ENCODE data around the gene IGHMBP2.

Gene IGHMBP2

GRCh38 chr11:68941324-68942094, 37.8 kb downstream of the IGHMBP2 start:
- DNase-seq = no peak

- no peak for DNase-seq
These were observed 38.5 kb downstream of the IGHMBP2 start for GRCh38 chr11:68942095-68942620.

DNA sequence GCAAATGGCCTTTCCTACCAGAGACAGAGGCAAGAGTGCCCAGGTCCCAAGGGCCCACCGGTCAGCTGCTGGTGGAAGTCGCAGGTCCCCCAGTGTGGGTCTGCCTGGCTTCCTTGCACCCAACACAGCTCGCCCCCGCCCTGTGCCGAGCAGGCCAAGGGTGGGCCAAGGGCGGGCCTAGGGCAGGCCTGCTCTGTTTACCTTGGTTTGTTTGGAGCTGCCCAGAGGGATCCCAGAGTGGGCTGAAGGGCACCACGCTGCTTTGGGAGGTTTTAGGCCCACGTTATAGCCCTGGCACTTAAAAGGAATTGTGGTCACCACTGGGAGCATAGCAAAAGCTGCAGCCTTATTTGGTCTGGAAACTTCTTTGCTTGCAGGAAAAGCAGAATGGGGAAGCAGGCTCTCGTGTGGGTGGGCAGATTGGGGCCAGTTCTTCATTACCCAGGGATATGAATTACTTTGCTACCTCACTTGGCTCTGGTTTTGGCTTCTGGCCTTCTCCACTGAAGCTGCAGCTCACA, 39.1 kb downstream of the IGHMBP2 start:
- no peak for DNase-seq

DNA sequence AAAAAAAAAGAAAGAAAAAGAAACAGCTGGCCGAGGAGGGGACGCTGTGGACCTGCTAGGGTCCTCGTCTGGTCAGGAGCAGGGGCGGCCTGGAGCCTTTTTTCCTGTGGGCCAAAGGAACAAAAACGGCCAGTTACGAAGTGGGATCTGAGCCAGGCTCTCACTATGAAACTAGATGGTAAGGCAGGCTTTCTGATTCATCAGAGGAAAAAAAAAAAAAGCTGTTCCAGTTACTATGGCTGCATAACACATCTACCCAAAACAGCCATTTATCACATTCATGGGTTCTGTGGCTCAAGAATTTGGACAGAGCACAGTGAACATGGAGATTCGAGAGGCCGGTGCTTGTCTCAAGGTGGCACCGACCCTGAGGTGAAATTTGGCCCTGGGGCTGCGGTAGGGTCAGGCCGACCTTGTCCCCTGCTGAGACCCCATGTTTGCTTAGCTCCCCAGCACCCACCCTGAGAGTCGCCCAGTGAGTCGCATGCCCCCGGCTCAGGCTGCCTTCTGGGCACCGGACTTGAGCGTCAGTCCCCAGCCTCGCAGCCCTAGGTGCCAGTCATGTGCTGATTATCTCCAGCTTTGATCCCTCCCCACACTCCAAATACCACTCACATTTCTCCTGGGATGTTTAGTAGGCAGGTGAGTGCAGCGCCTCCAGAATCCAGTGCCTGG, 42.9 kb downstream of the IGHMBP2 start:
- no peak for DNase-seq

DNA sequence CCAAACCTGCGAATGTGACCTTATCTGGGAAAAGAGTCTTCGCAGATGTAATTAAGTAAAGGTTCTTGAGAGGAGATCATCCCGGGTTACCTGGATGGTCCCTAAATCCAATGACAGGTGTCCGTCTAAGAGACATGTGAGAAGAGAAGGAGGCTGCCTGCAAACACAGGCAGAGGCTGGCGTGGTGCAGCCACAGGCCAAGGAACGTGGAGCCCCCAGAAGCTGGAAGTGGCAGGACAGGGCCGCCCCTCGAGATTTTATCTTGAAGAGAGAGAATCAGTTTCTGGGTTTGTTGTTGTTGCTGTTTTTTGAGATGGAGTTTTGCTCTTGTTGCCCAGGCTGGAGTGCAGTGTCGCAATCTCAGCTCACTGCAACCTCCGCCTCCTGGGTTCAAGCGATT, 43.5 kb downstream of the IGHMBP2 start:
- no peak for DNase-seq

- no peak for DNase-seq
These were observed 44.8 kb downstream of the IGHMBP2 start for GRCh38 chr11:68948496-68948895.

DNA sequence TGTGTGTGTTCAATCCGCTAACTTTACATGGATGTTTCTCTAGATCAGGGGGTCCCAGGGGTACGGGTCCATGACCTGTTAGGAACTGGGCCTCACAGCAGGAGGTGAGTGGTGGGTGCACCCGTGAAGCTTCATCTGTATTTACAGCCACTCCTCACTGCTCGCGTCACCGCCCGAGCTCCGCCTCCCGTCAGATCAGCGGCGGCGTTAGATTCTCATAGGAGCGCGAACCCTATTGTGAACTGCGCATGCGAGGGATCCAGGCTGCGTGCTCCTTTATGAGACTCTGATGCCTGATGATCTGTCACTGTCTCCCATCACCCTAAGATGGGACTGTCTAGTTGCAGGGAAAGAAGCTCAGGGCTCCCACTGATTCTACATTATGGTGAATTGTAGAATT, 45.2 kb downstream of the IGHMBP2 start:
- no peak for DNase-seq

DNA sequence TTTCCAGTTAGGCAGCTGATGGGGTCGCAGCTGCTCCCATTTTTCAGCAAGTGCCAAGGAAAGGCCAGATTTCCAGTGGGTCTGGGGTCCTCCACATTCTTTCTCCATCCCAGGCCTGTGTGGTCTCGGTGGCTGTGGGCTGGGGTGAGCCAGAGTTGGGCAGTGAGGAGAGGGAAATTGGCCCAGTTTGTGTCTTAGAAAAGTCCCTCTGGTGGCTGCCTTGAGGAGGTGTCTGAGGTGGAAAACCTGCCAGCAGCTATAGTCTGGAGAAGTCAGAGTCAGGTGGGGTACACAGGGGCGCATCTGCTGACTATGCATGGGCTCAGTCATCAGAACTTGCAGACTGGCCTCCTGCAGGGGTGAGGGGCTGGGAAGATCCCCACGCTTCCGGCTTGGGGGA, 46.6 kb downstream of the IGHMBP2 start:
- no peak for DNase-seq

DNA sequence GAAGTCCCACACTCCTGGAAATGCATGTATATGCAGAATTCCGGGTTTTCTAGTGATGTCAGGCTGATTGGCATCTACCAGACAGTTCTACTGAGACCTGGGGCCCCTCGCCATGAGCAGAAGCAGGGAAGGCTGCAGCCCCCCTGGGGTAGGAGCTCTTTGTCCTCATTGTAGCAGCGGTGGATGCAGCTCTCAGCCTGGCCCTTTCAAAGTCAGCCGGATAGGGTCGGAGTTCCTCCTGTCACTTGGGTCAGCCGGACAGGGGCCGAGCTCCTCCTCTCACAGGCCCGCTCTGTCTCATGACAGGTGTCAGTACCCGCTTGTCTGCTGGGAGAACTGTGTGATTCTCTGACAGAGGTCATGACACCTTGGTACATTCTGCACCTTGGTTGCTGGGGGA, 47.1 kb downstream of the IGHMBP2 start:
- DNase-seq = no peak

GRCh38 chr11:68954836-68955606, 51.3 kb downstream of the IGHMBP2 start:
- DNase-seq = no peak

GRCh38 chr11:68955607-68955958, 51.9 kb downstream of the IGHMBP2 start:
- DNase-seq = no peak

GRCh38 chr11:68956142-68956541, 52.5 kb downstream of the IGHMBP2 start:
- DNase-seq = no peak

GRCh38 chr11:68956547-68957254, 53.0 kb downstream of the IGHMBP2 start:
- DNase-seq = no peak

GRCh38 chr11:68958211-68958610, 54.5 kb downstream of the IGHMBP2 start:
- DNase-seq = no peak

DNA sequence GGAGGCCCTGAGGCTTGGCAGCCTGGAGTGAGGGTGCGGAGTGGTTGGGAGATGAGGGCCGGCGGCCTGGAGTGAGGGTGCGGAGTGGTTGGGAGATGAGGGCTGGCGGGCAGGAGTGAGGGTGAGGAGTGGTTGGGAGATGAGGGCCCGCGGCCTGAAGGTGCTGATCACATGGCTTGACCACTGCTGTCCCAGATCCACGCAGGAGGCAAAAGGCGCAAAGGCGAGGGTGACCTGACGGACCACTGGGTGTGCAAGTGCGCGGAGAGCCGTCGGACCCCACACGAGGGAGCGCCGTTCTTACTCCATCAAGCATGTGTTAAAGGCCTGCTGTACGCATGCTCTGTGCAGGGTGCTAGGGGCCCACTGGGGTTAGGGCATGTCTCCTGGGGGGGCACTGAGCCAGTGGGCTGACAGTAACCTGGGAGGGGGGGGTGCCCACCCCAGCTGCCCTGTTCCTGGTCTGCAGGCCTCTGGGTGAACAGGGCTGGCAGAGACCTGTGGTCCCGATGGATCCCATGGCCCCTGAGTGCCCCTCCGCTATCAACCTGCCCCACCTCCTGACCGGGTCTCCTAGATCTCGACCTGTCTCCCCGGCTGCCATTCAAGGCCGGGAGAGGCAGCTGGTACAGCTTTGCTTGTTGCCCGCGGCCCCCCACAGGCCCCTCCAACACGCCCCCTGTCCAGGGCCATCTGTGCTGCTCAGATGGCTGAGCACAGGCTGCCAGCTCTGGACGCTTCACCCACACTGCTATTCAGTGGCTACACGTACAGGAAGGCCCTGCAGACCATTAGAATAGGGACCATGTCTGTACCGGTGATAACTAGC, 56.0 kb downstream of the IGHMBP2 start:
- no peak for DNase-seq

DNA sequence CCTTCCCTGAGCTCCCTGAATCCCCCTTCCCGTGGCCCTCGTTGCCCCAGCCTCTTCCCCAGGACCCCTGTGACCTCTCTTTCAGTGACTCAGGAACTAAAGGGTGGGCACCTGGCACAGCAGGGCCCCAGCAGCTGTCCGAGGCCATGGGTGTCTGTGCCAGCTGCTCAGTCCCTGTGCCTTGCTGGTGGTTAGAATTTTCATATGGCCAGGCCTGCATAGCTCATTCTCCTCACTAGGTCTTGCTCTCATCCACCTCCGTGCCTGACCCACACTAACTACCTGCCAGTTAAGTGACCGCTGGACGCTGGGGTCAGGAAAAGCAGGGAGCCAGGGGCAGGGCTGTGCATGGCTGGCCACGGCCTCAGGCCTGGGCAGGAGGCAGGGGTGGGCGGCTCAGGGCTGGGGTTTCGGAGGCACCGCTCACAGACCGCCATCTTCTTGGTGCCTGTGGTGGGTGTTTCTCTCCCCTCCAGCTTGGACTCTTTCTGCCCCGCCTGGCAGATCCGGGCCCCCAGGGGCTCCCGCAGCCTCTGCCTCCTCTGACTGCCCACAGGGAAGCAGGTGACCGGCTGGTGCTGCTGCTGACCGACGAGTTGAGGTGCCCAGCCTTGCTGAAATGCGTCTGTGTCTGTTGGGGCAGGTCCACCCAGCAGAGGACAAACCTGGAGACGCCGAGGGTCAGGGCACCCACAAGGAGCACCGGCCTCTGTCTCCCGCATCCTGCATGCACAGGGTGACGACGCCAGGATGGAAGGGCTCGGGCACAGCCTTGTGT, 56.8 kb downstream of the IGHMBP2 start:
- no peak for DNase-seq

- no peak for DNase-seq
These were observed 57.6 kb downstream of the IGHMBP2 start for GRCh38 chr11:68961245-68961644.

GRCh38 chr11:68962527-68963250, 59.0 kb downstream of the IGHMBP2 start:
- DNase-seq = no peak

GRCh38 chr11:68963779-68964178, 60.1 kb downstream of the IGHMBP2 start:
- no peak for DNase-seq

Data from NCI-H2081 (cell line).